HCT116 (cell line): ENCODE measurements around the gene ATP6V0A1. TPM values are rescaled to one million over a fixed set of nuclear protein-coding genes. Genes with fewer than 3 reads are reported as not detected.

ENCODE experiments used
- ATAC-seq: fragments of 200-7000 bp; cut with Tn5 transposase; 2 replicates; pipeline ENCODE4 v1.9.1; 2020; ENCODE audit warnings: mild to moderate bottlenecking, moderate library complexity
- Bru-seq: library from RNA; stranded (reverse); fragments of 400-500 nt; gene quantifications from one replicate; lab custom pipeline; 2021; lab: Mats Ljungman, UMichigan
- BruChase-seq, 2 experiments: library from RNA; stranded (reverse); fragments of 400-500 nt; gene quantifications; one replicate each; lab custom pipeline; 2021; lab: Mats Ljungman, UMichigan
- BruUV-seq: library from RNA; stranded (reverse); fragments of 400-500 nt; replicated peaks from 2 replicates; lab custom pipeline; 2021; lab: Mats Ljungman, UMichigan
- CTCF ChIA-PET: fragments of 300-600 bp; sonication (Branson Sonifier 250); formaldehyde crosslinking; loops from one replicate; lab custom pipeline; 2021; ENCODE audit warnings: antibody characterized with exemption; lab: Charles Lee
- POLR2A ChIA-PET: fragments of 300-600, 350-600 bp; sonication (Branson Sonifier 250); formaldehyde crosslinking; loops from one replicate; lab custom pipeline; 2021; ENCODE audit warnings: antibody characterized with exemption; lab: Charles Lee
- RAD21 ChIA-PET, 2 experiments: fragments of 300-600 bp; sonication (Branson Sonifier 250); formaldehyde crosslinking; loops; one replicate each; lab custom pipeline; 2023; ENCODE audit warnings: low total read pairs in 2 of 2; ENCODE audit not compliant: uncharacterized antibody in 2 of 2, unreplicated experiment in 2 of 2, low non-redundant PET in 1 of 2; lab: Charles Lee
- DNase-seq: peaks from one replicate; pipeline ENCODE4 v3.0.0-alpha.2; 2010; ENCODE audit warnings: low read depth, low spot score
- H2AFZ ChIP-seq: fragments of 200-600 bp; shearing (Covaris generic), sonication (generic); 2 replicates; pipeline ENCODE4 v1.6.1; 2017; ENCODE audit warnings: low read depth, mixed run types, mixed read lengths, antibody characterized with exemption, low read length; ENCODE audit not compliant: poor library complexity, severe bottlenecking
- H3K27ac ChIP-seq: 2 replicates; pipeline ENCODE4 v1.5.1; 2012; ENCODE audit warnings: low read depth, low read length
- H3K27me3 ChIP-seq: fragments of 200-600 bp; sonication (generic); 2 replicates; pipeline ENCODE4 v1.6.1; 2016; ENCODE audit warnings: mixed run types, low read length, mixed read lengths; ENCODE audit not compliant: insufficient read depth
- H3K36me3 ChIP-seq, 2 experiments: fragments of 200-500 bp in 1 of 2; fragments of 200-600 bp in 1 of 2; sonication (Bioruptor generic) in 1 of 2; sonication (generic) in 1 of 2; 2 replicates each; pipeline versions ENCODE4 v1.5.1 to v1.6.1; 2014 to 2016; ENCODE audit warnings: low read length in 2 of 2, inconsistent platforms in 1 of 2, mixed read lengths in 1 of 2, mixed run types in 1 of 2; ENCODE audit not compliant: insufficient read depth in 2 of 2, control insufficient read depth in 1 of 2
- H3K4me1 ChIP-seq, 2 experiments: fragments of 200-600 bp in 1 of 2; sonication (generic) in 1 of 2; 2 replicates each; pipeline versions ENCODE4 v1.5.1 to v1.6.1; 2012 to 2017; ENCODE audit warnings: low read length in 2 of 2, inconsistent platforms in 1 of 2, mild to moderate bottlenecking in 1 of 2, mixed read lengths in 1 of 2, mixed run types in 1 of 2, moderate library complexity in 1 of 2; ENCODE audit not compliant: insufficient read depth in 2 of 2, control insufficient read depth in 1 of 2
- H3K4me2 ChIP-seq: fragments of 200-600 bp; sonication (generic); 2 replicates; pipeline ENCODE4 v1.6.1; 2017; ENCODE audit warnings: mixed run types, low read length, mixed read lengths
- H3K4me3 ChIP-seq, 2 experiments: fragments of 200-600 bp in 1 of 2; sonication (generic) in 1 of 2; replicated peaks in 1 of 2; 2 replicates each; pipeline ENCODE4 v1.5.1; 2011 to 2016; ENCODE audit warnings: low read length in 2 of 2, control low read depth in 1 of 2, low read depth in 1 of 2, mild to moderate bottlenecking in 1 of 2, mixed read lengths in 1 of 2, mixed run types in 1 of 2
- H3K79me2 ChIP-seq: fragments of 200-600 bp; sonication (generic); 2 replicates; pipeline ENCODE4 v1.6.1; 2017; ENCODE audit warnings: mild to moderate bottlenecking, mixed run types, low read length, moderate library complexity, mixed read lengths; ENCODE audit not compliant: insufficient read depth
- H3K9ac ChIP-seq: fragments of 200-600 bp; sonication (generic); 2 replicates; pipeline ENCODE4 v1.6.1; 2016; ENCODE audit warnings: low read length, mixed read lengths
- H3K9me2 ChIP-seq: fragments of 200-600 bp; sonication (generic), shearing (Covaris generic); 2 replicates; pipeline ENCODE4 v1.6.1; 2017; ENCODE audit warnings: mixed run types, mild to moderate bottlenecking, moderate library complexity; ENCODE audit not compliant: insufficient read depth
- H3K9me3 ChIP-seq, 2 experiments: fragments of 200-500 bp in 1 of 2; fragments of 200-600 bp in 1 of 2; sonication (Bioruptor generic) in 1 of 2; sonication (generic) in 1 of 2; 2 replicates each; pipeline ENCODE4 v1.6.1; 2014 to 2017; ENCODE audit warnings: low read length in 2 of 2, mixed read lengths in 2 of 2, inconsistent platforms in 1 of 2, low read depth in 1 of 2, mild to moderate bottlenecking in 1 of 2, mixed run types in 1 of 2, moderate library complexity in 1 of 2; ENCODE audit not compliant: control insufficient read depth in 1 of 2, insufficient read depth in 1 of 2
- H4K20me1 ChIP-seq: fragments of 200-600 bp; sonication (generic), shearing (Covaris generic); 2 replicates; pipeline ENCODE4 v1.6.1; 2017; ENCODE audit warnings: mixed run types, mild to moderate bottlenecking, moderate library complexity; ENCODE audit not compliant: insufficient read depth
- CBX3 ChIP-seq: IDR thresholded peaks from 2 replicates; pipeline ENCODE4 v1.6.1; 2012; ENCODE audit warnings: low read depth
- EGR1 ChIP-seq: IDR thresholded peaks from 2 replicates; pipeline ENCODE4 v1.6.1; 2012; ENCODE audit warnings: low read depth
- POLR2A ChIP-seq: IDR thresholded peaks from 2 replicates; pipeline ENCODE4 v1.7.0; 2011; ENCODE audit warnings: borderline replicate concordance; ENCODE audit not compliant: insufficient read depth, insufficient read length; ENCODE audit errors: extremely low read depth
- POLR2AphosphoS5 ChIP-seq: IDR thresholded peaks from 2 replicates; pipeline ENCODE4 v1.6.1; 2011; ENCODE audit warnings: mild to moderate bottlenecking, low read depth, low read length, moderate library complexity
- SIN3A ChIP-seq: IDR thresholded peaks from 2 replicates; pipeline ENCODE4 v1.6.1; 2012; ENCODE audit warnings: low read depth
- SP1 ChIP-seq: IDR thresholded peaks from 2 replicates; pipeline ENCODE4 v1.6.1; 2012; ENCODE audit warnings: low read depth
- YY1 ChIP-seq: IDR thresholded peaks from 2 replicates; pipeline ENCODE4 v1.6.1; 2011; ENCODE audit warnings: low read length, low read depth, moderate library complexity, mild to moderate bottlenecking; ENCODE audit not compliant: insufficient replicate concordance; ENCODE audit errors: extremely low read depth
- intact Hi-C: fragments of 100-400 bp; cut with micrococcal nuclease; formaldehyde crosslinking; loops from 2 replicates; pipeline ENCODE4 v1.10.0; 2022
- long read RNA-seq: library from polyadenylated mRNA; unstranded; transcript quantifications from one replicate; pipeline ENCODE4 v2.0.0, GENCODE V29; 2021; ENCODE audit not compliant: unreplicated experiment
- polyA plus RNA-seq: library from polyadenylated mRNA; unstranded; fragments of >200 nt; gene quantifications from 2 replicates; pipeline ENCODE4 v1.2.1, GENCODE V29; 2012; ENCODE audit warnings: missing spikeins
- total RNA-seq: library from RNA; stranded (reverse); gene quantifications from one replicate; pipeline ENCODE4 v1.2.1, GENCODE V29; 2021; ENCODE audit not compliant: unreplicated experiment
- TF ChIP-seq, protein P1 (sequence below): IDR thresholded peaks from 2 replicates; pipeline ENCODE4 v1.6.1; 2012
- TF ChIP-seq, protein P2 (sequence below): IDR thresholded peaks from 2 replicates; pipeline ENCODE4 v1.6.1; 2012
- TF ChIP-seq, protein P3 (sequence below), 3 experiments: fragments of 200-600 bp in 1 of 3; sonication (generic) in 1 of 3; IDR thresholded peaks in 2 of 3; conservative IDR thresholded peaks in 1 of 3; 2 replicates each; pipeline ENCODE4 v1.5.1; 2012 to 2017; ENCODE audit warnings: low read depth in 2 of 3, low read length in 2 of 3, antibody characterized with exemption in 1 of 3, borderline replicate concordance in 1 of 3, control low read depth in 1 of 3, mild to moderate bottlenecking in 1 of 3, mixed read lengths in 1 of 3, mixed run types in 1 of 3, moderate library complexity in 1 of 3; ENCODE audit not compliant: insufficient read depth in 1 of 3

The ATP6V0A1 gene
- total RNA-seq (65.2 TPM), Bru-seq, nascent RNA (percentile 83 among the genes with signal in this experiment), BruChase-seq, experiment 1, labeled RNA remaining after a 6-hour chase (percentile 84 among the genes with signal in this experiment), BruChase-seq, experiment 2, labeled RNA remaining after a 2-hour chase (percentile 88 among the genes with signal in this experiment)
- polyA plus RNA-seq = 45.1 and 45.5 TPM in 2 replicates
- long read RNA-seq, full-length matches to known transcripts = 13 of 18 reads
- long read RNA-seq, partial matches to known transcripts = 2 of 18 reads
- long read RNA-seq, other reads (novel, unspliced or antisense) = 3 of 18 reads

DNA sequence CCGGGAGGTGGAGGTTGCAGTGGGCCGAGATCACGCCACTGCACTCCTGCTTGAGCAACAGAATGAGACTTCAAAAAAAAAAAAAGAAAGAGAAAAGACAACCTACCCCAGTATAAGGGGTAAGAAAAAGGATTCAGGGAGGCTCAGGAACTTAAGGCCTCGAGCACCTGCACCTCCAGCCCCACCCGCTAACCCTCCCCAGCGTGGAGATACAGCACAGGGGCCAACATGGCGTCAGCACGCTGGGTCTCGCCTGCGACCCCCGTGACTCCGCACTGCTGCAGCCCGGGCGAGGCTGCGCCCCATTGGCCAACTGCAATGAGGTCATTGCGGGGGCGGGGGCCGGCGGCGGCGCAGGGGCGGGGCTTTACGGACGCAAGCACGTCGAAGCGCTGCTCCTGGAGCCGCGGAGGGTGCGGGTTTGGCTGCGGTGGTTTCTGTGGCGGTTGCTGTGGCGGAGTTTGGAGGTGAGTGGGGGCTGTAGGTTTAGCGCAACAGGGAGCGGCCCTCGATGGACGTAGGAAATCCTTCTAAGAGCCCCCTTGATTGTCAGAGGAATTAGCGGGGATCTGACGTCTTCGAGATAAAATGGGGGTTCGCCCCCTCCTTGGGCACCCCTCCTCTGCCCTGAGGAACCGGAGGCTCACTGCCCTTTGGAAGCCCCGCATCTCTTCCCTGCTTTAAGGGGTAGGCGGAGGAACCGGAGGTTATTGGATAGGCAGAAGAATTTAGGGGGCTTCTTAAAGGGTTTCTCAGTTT, at the start of gene ATP6V0A1:
TSS of gene ATP6V0A1 (plus strand) at position 382 of the 759 bp plus-strand sequence. CDS start 2,017 bp downstream, outside the sequence.
- DNase-seq (peak; percentile 75), ATAC-seq (peak; percentile 98)
- peaks cover 31% of the 10 kb centered on the region for H3K79me2 ChIP-seq
- H3K27ac ChIP-seq = peak within 1 kb of the TSS; percentile 65
- H2AFZ ChIP-seq = no peak within 1 kb of the TSS
- ChIA-PET CTCF (no interaction called here), RAD21 (interaction anchor here in 1 of 2 experiments (0.7 kb wide), 1 partner anchor 13 kb away, joined by 3 read pairs; no protein-coding TSS in a partner anchor), POLR2A (no interaction called here)
- no peaks in the 10 kb centered on the region for H3K9me2 ChIP-seq
- H3K4me1 ChIP-seq = peaks cover 13 to 25% of the 10 kb centered on the region in 2 experiments
- BruUV-seq = TSS peak; percentile 81
- no peaks in the 10 kb centered on the region for H3K9me3 ChIP-seq
- H3K9ac ChIP-seq = peak within 1 kb of the TSS; percentile 75
- H3K27me3 ChIP-seq = no peaks in the 10 kb centered on the region
- H4K20me1 ChIP-seq = no peaks in the 10 kb centered on the region
- intact Hi-C loops = loop anchor here (1.0 kb wide), 1 partner anchor 30 kb away; no protein-coding TSS in a partner anchor
- H3K4me3 ChIP-seq = peak within 1 kb of the TSS; percentile 78 to 99
- H3K4me2 ChIP-seq = peak within 1 kb of the TSS; percentile 93
- peaks cover 6 to 15% of the 10 kb centered on the region in 2 experiments; a peak in 3 of 4 replicates for H3K36me3 ChIP-seq
- TF ChIP-seq SP1 (peak; percentile 40), CBX3 (peak; percentile 52; the same call in 1 of the 2 replicates), POLR2AphosphoS5 (peak; percentile 92), POLR2A (peak; percentile 79), SIN3A (0 out of 2 replicates have a peak, but pooled peaks have one; percentile 39), YY1 (peak; percentile 86), EGR1 (peak; percentile 94)
- TF ChIP-seq, protein P1, sequence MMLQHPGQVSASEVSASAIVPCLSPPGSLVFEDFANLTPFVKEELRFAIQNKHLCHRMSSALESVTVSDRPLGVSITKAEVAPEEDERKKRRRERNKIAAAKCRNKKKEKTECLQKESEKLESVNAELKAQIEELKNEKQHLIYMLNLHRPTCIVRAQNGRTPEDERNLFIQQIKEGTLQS = no peak
- TF ChIP-seq, protein P2, sequence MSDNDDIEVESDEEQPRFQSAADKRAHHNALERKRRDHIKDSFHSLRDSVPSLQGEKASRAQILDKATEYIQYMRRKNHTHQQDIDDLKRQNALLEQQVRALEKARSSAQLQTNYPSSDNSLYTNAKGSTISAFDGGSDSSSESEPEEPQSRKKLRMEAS = peak; percentile 91
- TF ChIP-seq, protein P3, sequence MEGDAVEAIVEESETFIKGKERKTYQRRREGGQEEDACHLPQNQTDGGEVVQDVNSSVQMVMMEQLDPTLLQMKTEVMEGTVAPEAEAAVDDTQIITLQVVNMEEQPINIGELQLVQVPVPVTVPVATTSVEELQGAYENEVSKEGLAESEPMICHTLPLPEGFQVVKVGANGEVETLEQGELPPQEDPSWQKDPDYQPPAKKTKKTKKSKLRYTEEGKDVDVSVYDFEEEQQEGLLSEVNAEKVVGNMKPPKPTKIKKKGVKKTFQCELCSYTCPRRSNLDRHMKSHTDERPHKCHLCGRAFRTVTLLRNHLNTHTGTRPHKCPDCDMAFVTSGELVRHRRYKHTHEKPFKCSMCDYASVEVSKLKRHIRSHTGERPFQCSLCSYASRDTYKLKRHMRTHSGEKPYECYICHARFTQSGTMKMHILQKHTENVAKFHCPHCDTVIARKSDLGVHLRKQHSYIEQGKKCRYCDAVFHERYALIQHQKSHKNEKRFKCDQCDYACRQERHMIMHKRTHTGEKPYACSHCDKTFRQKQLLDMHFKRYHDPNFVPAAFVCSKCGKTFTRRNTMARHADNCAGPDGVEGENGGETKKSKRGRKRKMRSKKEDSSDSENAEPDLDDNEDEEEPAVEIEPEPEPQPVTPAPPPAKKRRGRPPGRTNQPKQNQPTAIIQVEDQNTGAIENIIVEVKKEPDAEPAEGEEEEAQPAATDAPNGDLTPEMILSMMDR (IDR thresholded peaks at IDR 0.05 in 2 of 3, conservative IDR thresholded peaks at IDR 0.05 in 1 of 3; ENCODE audit: borderline replicate concordance in 1 of 3, insufficient read depth in 1 of 3, low read depth in 2 of 3, low read length in 2 of 3) = no peak
